SIG-M5 (cell line): ENCODE results near the gene PIP.
"Not testable (repeated sequence)": the region's sequence is repeated elsewhere in the genome, so short reads cannot be mapped to it uniquely, and the experiment has no call there.

Experiments used
- DNase-seq: peaks from one replicate; lab custom pipeline; 2025; lab: John Stamatoyannopoulos, UW

The PIP gene, protein sequence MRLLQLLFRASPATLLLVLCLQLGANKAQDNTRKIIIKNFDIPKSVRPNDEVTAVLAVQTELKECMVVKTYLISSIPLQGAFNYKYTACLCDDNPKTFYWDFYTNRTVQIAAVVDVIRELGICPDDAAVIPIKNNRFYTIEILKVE

DNA sequence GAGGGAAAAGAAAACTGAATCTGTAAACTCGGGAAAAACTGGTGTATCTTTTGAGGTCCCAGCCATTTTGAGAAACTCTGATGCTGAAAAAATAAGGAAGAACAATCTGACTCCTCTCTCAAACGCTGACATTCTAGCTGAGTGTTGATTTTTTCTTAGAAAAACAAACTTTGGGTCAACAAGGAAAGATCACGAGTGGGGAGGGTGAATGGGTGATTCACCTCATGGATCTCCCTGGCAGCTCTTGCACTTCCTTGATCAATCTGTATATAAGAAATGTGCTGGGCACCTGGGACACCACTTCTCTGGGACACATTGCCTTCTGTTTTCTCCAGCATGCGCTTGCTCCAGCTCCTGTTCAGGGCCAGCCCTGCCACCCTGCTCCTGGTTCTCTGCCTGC is at the start of gene PIP:
TSS of gene PIP (plus strand) at position 297 of the 400 bp plus-strand sequence. CDS start at position 337, 40 bp downstream.
- DNase-seq: no peak

DNA sequence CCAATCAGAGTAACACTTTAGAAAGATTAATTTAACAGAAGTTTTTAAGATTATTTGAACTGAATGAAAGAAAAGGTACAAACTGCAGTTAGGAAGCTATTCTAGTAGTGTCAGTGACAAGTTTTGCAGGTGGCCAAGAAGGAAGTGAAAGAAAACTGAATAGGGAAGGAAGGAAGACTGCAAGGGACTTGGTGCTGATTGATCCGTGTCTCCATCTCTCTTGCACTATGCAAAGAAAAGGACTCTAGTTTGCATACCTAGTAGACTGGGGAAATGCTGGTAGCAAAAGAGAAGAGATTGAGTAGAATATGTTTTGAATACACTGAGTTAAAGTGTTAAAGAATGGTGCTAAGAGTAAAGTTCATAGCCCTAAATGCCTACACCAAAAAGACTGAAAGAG is 46.8 kb upstream of the PIP start:
- DNase-seq: no peak

DNA sequence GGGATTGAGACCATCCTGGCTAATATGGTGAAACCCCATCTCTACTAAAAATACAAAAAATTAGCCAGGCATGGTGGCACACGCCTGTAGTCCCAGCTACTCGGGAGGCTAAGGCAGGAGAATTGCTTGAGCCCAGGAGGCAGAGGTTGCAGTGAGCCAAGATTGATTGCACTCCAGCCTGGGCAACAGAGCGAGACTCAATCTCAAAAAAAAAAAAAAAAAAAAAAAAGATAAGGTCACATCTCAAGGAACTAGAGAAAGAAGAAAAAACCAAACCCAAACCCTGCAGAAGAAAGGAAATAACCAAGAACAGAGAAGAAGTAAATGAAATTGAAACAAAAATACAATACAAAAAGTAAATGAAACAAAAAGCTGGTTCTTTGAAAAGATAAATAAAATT is 46.3 kb upstream of the PIP start:
- DNase-seq: not testable (repeated sequence)

DNA sequence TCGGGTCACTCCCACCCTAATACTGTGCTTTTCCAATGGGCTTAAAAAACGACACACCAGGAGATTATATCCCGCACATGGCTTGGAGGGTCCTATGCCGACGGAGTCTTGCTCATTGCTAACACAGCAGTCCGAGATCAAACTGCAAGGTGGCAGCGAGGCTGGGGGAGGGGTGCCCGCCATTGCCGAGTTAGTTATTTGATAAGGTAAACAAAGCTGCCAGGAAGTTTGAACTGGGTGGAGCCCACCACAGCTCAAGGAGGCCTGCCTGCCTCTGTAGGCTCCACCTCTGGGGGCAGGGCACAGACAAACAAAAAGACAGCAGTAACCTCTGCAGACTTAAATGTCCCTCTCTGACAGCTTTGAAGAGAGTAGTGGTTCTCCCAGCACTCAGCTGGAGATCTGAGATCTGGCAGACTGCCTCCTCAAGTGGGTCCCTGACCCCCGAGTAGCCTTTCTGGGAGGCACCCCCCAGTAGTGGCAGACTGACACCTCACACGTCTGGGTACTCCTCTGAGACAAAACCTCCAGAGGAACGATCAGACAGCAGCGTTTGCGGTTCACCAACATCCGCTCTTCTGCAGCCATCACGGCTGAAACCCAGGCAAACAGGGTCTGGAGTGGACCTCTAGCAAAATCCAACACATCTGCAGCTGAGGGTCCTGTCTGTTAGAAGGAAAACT is 43.2 kb upstream of the PIP start:
- not testable (repeated sequence) for DNase-seq

DNA sequence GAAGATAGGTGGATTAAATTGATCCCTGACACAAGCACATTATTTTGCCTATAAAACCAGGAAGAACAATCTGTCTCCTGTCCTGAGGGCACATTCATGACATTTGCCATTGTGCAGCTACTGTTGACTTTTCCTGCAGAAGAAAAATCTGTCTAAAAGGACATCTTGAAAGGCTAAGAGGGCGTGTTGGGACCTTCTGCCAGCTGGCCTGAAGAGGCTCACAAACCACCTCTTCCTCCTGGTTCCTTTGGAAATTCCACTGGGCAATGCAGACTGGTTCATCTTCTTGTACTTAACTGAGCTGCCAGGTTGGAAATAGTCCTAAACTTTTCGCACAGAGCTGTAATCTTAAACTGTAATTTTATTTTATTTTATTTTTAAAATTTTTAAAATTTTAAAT is 35.7 kb upstream of the PIP start:
- no peak for DNase-seq

DNA sequence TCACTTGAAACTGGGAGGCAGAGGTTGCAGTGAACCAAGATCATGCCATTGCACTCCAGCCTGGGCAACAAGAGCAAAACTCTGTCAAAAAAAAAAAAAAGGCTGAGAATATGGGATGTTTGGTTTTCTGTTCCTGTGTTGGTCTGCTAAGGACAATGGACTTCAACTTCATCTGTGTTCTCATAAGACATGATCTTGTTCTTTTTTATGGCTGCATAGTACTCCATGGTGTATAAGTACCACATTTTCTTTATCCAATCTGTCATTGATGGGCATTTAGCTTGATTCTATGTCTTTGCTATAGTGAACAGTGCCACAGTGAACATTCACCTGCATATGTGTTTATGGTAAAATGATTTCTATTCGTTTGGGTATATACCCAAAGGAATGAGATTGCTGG is 32.3 kb upstream of the PIP start:
- DNase-seq: not testable (repeated sequence)

DNA sequence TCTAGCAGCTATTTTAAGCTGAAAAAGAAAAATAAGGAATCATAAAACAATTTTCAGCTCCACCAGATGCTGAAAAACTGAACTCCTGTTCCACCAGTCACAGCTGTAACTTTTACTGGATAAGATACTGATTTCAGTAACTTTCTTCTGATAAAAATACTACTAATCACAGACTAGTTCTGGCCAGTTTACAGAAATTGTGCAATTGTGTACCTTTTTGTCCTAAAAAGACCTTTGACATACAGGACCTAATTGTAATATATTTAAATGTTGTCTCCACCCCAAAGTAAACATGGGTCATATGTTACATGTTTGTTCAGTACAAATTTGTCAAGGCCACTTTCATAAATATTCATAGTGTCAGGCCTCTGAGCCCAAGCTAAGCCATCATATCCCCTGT is 27.1 kb upstream of the PIP start:
- DNase-seq: no peak

DNA sequence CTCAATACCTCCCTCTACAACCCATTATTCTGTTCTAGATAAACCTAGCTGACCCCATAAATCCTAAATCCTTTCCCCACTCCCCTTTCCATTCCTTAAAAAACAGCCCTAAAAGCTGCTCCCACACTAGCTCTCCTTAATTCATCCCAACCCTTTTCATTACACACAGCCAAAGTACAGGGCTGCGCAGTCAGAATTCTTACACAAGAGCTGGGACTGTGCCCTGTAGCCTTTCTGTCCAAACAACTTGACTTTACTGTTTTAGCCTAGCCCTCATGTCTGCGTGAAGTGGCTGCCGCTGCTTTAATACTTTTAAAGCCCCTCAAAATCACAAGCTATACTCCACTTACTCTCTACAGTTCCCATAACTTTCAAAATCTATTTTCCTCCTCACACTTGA is 23.9 kb upstream of the PIP start:
- not testable (repeated sequence) for DNase-seq

DNA sequence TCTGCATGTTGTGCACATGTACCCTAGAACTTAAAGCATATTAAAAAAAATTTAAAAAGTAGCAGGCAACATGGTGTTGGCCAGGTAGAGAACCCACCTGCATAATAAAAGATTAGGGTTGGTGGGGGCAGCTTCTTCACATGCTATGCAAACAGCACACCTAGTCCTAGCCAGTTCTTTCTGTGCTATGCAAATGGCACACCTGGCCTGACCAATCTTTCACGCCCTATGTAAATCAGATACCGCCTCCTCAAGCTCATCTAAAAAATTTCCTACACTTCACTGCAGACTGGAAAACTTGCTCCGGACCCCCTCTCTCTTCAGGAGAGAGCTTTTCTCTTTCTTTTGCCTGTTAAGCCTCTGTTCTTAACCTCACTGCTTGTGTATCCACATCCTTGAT is 14.5 kb upstream of the PIP start:
- no peak for DNase-seq

DNA sequence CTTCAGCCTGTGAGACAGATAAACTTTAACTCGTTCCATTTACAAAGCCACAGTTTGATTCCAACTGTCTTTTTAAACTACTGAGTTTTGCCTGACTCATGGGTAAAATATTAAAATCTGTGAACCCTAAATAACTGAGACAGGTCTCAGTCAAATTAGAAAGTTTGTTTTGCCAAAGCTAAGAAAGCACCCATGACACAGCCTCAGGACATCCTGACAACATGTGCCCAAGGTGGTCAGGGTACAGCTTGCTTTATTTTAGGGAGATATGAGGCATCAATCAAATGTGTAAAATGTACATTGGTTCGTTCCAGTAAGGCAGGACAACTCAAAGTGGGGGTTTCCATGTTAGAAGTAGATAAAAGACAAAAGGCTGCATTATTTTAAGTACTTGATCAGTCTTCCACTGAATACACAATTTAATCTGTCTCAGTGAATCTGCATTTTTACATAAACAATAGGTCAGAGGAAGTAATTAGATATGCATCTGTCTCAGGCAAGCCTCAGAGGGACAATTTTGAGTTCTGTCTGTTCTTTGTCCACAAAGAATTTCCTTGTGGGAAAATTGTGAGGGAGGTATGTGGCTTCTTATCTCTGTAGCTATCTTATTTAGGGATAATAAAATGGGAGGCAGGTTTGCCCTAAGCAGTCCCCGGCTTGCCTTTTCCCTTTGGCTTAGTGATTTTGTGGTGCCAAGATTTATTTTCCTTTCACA is 11.0 kb upstream of the PIP start:
- no peak for DNase-seq

DNA sequence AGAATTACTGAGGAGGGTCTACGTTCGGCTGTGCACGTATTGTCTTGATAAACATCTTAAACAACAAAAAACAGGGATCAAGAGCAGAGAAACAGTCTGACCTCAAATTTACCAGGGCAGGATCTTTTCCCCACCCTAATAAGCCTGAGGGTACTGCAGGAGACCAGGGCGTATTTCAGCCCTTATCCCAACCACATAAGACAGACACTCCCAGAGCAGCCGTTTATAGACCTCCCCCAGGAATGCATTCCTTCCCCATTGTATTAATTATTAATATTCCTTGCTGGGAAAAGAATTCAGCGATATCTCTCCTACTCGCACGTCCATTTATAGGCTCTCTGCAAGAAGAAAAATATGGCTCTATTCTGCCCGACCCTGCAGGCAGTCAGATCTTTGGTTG is 8.6 kb upstream of the PIP start:
- not testable (repeated sequence) for DNase-seq

DNA sequence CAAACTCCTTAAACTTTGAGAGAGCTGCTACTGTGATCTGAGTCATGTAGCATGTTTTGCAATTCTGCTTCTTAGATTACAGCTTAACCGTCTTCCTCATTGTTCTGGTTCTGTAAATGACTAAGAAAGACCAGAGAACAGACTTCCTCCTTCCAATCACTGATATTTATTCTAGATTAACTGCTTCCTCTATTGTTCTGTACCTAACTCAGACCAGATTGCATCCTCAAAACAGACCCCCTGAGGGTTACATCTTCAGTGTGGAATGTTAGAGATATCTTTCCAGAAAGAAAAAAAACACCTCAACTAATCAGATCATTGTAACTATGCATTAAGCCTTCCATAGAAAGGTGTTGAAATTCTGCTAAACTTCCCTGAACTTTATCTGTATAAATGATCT is 5.7 kb upstream of the PIP start:
- DNase-seq: peak; percentile 88

DNA sequence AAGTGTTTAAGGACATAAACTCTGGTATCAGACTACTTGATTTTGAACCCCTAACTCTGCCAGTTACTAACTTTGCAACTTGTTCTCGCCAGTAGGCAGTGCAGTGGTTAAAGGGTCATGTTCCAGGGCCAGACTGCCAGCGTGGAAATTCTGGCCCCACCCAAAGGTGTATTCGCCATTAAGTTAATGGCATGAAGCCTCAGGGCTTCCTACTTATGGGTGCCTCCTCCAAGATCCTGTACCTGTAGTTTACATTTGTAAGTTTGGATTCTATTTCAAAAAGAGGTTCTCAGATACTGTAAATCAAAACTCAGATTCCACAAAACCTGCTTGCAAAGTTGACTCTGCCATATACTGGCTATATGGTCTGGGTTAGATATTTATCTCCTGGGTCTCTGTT is 2.8 kb upstream of the PIP start:
- no peak for DNase-seq

DNA sequence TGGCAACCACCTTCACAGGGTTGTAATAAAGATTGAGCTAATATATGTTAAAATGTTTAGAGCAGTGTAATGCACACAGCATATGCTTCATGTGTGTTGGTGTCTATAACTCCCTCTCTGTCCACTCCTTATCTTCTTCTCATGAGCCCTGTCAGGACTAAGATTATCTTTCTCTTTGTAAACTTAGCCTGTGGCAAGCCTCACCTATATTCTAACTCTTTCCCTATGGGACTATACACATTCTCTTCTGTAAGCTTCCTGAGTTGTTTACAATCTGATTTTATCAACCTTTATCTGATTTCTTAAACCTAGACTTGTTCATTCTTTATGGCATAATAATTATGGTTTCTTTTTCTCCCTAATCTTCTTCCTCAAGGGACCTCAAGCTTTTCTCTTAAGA is 2.4 kb upstream of the PIP start:
- no peak for DNase-seq

DNA sequence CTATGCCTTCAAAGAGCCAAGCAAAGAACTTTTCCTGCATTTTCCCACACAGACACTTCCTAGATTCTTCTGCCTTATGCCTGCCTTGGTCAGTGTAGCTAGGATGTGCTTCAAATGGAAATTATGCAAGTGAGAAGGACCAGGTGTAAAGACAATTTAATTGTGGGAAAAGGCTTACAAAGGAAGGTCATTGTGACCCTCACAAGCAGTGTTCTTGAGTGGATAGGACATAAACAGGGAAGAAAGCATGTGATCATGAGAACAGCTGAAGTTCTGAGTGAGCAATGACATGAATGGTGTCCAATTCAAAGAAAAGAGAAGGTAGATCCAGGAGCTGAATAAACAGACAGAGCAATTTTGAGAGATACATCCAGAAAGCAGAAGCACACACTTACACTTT is 1.3 kb upstream of the PIP start:
- no peak for DNase-seq

DNA sequence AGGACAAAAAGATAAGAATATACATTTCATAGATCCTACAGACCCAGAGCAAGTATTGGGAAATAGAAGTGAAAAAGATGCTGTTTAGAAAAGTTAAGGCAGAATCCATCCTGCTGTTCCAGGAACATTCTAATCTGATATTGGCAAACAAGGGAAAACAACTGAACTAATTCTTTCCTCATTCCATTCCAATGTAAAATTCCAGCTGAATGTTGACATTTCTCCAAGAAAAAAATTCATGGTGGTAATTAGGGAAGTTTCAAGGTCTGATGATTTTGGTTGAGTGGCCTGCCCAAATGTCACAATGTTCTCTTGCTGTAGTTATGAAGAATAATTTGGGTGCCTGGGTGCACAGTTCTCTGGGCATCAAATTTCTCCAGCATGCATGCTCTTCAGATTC is 15.2 kb downstream of the PIP start:
- DNase-seq: no peak

DNA sequence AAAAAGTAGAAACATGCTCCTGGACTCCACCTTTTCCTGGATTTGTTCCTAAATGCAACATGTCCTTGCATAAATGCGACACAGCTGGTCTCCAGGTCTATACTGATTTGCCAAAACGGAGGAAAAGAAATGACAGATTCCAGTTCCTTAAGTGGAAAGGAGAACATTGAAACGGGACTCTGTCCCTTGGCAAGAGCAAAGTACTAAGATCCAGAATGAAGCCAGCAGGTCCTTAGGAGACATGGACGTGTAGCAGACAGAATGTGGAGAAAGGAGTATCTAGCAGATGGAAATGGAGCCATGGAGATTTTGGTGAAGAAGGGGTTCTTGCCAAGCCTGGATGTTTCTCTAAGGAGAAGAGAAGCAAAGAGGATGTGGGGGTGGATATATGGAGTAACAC is 16.2 kb downstream of the PIP start:
- DNase-seq: no peak

DNA sequence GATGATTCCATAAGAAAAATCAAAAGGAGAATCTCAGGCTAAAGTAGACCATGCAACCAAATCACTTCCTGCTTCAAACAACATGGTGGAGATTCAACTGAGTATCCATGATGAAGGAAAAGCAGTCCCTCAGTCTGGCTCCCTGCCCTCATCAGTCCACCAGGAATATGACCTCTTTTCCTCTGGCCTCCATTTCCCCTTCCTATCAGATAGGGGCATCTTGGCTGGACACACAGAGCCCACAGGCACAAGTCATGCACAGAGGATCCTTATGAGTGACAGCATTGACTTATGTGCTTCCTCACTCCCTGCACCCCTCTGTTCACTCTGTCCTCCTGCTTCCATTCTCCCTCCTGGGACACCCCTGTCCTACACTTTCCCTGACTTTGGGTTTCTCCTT is 16.8 kb downstream of the PIP start:
- DNase-seq: no peak

DNA sequence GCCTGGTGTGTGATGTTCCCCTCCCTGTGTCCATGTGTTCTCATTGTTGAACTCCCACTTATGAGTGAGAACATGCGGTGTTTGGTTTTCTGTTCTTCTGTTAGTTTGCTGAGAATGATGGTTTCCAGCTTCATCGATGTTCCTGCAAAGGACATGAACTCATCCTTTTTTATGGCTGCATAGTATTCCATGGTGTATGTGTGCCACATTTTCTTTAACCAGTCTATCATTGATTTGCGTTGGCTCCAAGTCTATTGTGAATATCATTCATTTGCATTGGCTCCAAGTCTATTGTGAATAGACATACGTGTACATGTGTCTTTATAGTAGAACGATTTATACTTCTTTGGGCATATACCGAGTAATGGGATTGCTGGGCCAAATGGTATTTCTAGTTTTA is 18.8 kb downstream of the PIP start:
- not testable (repeated sequence) for DNase-seq

DNA sequence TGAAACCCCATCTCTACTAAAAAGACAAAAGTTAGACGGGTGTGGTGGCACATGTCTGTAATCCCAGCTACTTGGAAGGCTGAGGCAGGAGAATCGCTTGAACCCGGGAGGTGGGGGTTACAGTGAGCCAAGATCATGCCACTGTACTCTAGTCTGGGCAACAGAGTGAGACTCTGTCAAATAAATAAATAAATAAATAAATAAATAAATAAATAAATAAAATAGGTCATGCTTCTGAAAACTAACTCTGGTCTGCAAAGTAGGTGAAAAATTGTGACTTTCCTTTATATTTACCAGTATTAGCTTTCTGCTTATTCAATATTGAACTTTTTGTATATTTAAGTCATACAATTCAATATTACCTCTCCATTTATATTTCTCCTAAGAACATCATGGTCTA is 26.7 kb downstream of the PIP start:
- not testable (repeated sequence) for DNase-seq

DNA sequence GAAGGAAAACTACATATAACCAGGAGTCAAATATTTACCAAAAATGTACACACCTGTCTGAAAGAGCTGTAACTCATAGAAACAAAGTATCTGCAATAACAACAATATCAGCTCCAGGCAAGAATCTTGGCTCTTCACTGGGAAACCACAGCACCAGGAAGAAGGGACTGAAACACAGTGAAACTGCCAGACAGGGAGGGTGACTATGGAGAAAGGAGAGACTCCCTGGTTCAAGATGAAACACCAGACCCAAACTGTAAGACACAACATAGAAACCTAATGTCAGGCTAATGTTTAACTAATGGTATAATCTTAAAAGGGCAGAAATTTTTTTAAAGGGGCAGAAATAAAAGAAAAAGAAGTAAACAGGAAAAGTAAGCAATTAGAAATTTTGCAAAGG is 39.8 kb downstream of the PIP start:
- no peak for DNase-seq

DNA sequence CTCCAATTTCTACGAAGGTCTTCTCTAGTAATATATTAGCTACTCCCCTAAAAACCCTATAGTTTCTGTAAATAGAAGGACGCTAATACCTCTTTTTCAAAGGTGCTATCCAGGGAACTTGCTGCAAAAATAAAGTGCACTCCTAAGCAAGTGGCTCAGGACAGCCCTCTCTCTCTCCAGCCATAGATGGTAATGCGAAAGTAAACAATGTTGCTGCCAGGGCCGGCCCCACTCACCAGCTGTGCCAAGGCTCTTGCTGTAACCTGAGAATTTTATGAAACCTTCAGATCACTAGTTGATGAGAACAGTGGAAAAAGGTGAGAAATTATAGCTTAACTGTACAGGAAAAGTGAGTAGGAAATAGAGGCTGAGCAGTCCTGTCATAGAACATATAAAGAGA is 40.5 kb downstream of the PIP start:
- DNase-seq: no peak

DNA sequence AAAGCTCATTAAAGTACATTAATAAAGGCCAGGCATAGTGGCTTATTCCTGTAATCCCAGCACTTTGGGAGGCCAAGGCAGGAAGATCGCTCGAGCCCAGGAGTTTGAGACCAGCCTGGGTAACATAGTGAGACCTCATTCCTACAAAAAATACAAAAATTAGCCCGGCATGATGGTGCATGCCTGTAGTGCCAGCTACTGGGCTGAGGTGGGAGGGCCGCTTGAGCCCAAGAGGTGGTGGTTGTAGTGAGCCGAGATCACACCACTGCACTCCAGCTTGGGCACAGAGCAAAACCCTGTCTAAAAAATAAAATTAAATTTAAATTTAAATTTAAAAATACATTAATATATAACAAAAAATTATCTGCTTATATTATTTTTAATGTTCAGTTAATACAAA is 44.3 kb downstream of the PIP start:
- DNase-seq: no peak
